ENCODE measurements around the gene MEG3. TPM values are rescaled to one million over a fixed set of nuclear protein-coding genes. Genes with fewer than 3 reads are reported as not detected.

Gene MEG3
- total RNA-seq, 2 donors from 2014 or later: not detected

DNA sequence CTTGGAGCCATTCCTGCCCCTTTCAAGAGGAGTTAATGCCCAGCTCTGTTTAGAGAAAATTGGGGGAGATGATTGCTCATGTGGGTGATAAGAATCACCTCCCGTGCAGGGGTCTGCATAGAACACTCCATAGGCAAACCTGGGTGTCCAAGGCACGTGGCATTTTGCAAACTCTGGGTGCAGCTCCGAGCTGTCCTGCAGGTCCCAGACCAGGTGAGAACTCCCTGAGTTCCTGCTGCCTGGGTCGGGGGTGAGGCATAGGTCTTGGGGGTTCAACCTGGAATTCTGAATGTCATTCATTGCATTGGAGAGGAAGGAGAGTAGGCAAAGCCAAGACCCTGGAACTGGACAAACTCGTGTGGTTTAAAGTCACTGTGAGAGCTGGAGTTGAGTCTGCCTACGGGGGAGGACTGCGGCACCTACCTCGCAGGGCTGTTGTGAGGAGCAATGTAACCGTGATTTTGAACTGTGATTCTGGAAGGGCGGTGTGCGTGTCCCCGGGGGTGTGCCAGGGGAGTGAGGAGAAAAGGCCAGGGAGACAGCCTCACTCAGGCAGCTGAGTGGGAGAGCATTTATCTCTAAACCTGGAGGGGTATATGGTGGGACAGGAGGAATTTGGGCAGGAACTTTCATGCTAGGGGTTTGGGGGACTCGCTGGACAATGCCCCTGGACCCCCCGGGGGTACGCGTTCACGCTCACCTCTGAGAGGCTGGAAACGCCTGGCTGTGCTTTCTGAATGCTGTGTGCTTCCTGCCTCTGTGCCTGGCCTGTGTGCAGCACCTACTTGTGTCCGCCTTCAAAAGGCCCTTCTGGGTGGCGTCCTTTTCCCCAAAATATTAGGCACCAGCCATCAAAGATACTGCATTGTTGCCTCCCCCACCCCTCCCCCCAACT is 30.4 kb downstream of the MEG3 start:
- DNase-seq (no peak), ATAC-seq (replicated peaks in 1 of 2) (no peak)
- no peak overlapping the region for H3K4me3 Mint-ChIP-seq
- H3K9me3 Mint-ChIP-seq: no peaks in the 10 kb centered on the region
- H3K27me3 Mint-ChIP-seq (ENCODE audit: low read depth): no peaks in the 10 kb centered on the region
- no peaks in the 10 kb centered on the region for H3K4me1 Mint-ChIP-seq (ENCODE audit: low read depth)
- no peaks in the 10 kb centered on the region for H3K36me3 Mint-ChIP-seq (ENCODE audit: insufficient read depth in 2 of 2)
- no peak overlapping the region for H3K27ac Mint-ChIP-seq

GRCh38 chr14:100857233-100857922 is 31.5 kb downstream of the MEG3 start:
- H3K4me3 Mint-ChIP-seq: no peak overlapping the region
- no peak overlapping the region for H3K27ac Mint-ChIP-seq
- peaks cover 5% of the 10 kb centered on the region for H3K27me3 Mint-ChIP-seq (ENCODE audit: low read depth)
- H3K36me3 Mint-ChIP-seq (ENCODE audit: insufficient read depth in 2 of 2): no peaks in the 10 kb centered on the region
- DNase-seq (no peak), ATAC-seq (replicated peaks in 1 of 2) (no peak)
- no peaks in the 10 kb centered on the region for H3K9me3 Mint-ChIP-seq
- H3K4me1 Mint-ChIP-seq (ENCODE audit: low read depth): no peaks in the 10 kb centered on the region

DNA sequence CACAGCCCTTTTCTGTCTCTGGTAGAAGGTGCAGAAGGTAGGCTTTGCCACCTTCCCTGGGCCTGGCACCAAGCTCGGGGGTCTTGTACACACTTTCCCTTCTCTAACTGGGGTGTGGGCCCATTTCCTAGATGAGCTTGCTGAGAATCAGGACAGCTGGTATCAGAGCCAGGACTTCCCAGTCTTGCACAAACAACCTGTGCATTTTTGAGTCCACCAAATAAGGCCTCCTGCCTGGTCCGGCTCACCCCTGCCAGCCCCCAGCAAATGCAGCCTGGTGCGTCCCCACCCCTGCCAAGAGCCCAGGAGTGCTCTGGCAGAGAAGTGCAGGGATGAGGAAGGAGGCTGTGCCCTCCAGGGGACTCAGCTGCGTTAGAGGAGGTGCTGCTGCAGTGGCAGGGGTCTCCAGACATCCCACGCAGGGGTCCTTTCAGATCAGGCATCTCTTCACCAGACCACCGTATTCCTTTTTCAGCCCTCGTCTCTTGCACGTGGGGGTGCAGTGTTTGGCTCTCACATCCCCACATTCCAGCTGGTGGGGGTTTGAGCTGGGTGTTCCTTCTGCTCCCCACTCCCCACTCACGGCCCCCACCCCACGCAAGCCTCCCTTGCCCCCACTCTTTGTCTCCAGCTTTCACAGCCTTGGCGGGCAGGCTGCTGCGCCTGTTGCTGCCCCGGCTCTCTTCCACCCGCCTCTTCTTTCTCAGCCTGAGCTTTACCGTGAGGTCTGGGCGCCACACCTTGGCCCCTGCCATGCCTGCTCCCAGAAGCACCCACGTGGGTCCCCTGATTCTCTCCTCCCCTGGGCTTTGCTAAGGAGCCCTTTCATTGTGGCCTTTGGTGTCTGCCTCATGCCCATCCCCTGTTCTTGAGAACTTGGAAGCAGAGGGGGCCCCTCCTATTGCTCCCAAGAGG is 32.3 kb downstream of the MEG3 start:
- ATAC-seq (replicated peaks in 1 of 2) (no peak), DNase-seq (no peak)
- Mint-ChIP-seq H3K4me3 (no peak overlapping the region), H3K27ac (no peak overlapping the region), H3K4me1 (ENCODE audit: low read depth) (no peaks in the 10 kb centered on the region), H3K27me3 (ENCODE audit: low read depth) (peaks cover 5% of the 10 kb centered on the region), H3K36me3 (ENCODE audit: insufficient read depth in 2 of 2) (no peaks in the 10 kb centered on the region), H3K9me3 (no peaks in the 10 kb centered on the region)

DNA sequence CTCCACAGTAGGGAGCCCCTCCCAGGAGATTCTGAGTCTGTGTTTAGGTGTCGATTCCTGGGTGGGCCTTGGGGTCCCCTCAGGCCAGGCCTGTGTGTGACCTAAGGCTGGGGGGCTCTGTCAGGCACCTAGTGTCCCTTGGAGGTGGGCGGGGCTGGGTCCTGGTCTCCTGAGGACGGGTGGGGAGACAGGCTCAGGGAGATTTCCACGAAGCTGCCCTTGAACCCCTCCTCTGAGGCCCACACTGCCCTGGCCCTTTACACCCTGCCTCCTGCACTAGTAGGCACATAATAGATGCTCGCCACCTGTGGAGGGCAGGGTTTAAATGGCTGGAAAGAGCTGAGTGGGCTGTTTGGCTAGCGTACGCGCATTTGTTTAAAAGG is 32.9 kb downstream of the MEG3 start:
- no peak for DNase-seq
- Mint-ChIP-seq H3K4me1 (ENCODE audit: low read depth) (no peaks in the 10 kb centered on the region), H3K9me3 (no peaks in the 10 kb centered on the region)

DNA sequence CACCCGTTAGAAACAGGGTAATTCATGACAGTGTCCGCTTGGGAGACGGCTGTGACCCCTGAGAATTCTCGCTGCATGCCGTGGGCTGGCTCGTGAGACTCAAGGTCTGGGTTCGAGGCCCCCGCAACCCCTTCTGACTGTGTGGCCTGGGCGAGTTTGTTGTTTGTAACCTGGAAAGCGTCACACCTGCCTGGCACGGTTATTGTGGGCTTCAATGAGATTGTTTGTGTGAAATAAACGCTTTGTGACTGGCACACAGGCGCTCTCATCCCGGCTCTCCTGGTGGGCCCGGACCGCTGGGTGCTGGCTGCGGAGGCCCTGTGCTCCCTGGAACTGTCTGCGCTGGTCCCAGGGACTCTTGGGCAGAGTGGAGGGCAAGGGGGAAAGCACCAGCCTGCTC is 33.9 kb downstream of the MEG3 start:
- Mint-ChIP-seq H3K4me3 (no peak overlapping the region), H3K9me3 (no peaks in the 10 kb centered on the region), H3K36me3 (ENCODE audit: insufficient read depth in 2 of 2) (no peaks in the 10 kb centered on the region), H3K4me1 (ENCODE audit: low read depth) (no peaks in the 10 kb centered on the region), H3K27ac (no peak overlapping the region), H3K27me3 (ENCODE audit: low read depth) (peaks cover 5% of the 10 kb centered on the region)
- DNase-seq (no peak), ATAC-seq (replicated peaks in 1 of 2) (no peak)

More for the DNA sequence above, 32.9 kb downstream of the MEG3 start:
- peaks cover 5% of the 10 kb centered on the region for H3K27me3 Mint-ChIP-seq (ENCODE audit: low read depth)
- H3K27ac Mint-ChIP-seq: no peak overlapping the region
- no peak for ATAC-seq (replicated peaks in 1 of 2)
- H3K4me3 Mint-ChIP-seq: no peak overlapping the region
- H3K36me3 Mint-ChIP-seq (ENCODE audit: insufficient read depth in 2 of 2): no peaks in the 10 kb centered on the region

DNA sequence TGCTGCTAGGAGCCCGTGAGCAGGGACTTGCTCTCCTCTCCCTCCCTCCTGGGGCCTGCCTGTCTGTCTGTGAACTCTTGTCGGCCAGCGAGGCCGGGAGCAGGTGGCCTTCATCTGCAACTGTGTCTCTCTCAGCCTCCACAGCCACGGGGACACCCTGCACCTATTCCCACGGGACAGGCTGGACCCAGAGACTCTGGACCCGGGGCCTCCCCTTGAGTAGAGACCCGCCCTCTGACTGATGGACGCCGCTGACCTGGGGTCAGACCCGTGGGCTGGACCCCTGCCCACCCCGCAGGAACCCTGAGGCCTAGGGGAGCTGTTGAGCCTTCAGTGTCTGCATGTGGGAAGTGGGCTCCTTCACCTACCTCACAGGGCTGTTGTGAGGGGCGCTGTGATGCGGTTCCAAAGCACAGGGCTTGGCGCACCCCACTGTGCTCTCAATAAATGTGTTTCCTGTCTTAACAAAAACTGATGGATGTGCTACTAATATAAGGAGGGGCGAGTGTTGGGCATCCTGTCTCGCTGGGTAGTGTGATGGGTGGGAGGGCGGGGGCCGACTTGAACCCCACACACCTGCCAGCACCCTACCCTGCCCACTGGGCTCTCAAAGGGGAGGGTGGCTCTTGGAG is 34.8 kb downstream of the MEG3 start:
- ATAC-seq (replicated peaks in 1 of 2) (no peak), DNase-seq (no peak)
- Mint-ChIP-seq H3K9me3 (no peaks in the 10 kb centered on the region), H3K27ac (no peak overlapping the region), H3K36me3 (ENCODE audit: insufficient read depth in 2 of 2) (no peaks in the 10 kb centered on the region), H3K4me3 (no peak overlapping the region), H3K4me1 (ENCODE audit: low read depth) (no peaks in the 10 kb centered on the region), H3K27me3 (ENCODE audit: low read depth) (peaks cover 5% of the 10 kb centered on the region)

- Mint-ChIP-seq H3K4me1 (ENCODE audit: low read depth) (no peaks in the 10 kb centered on the region), H3K36me3 (ENCODE audit: insufficient read depth in 2 of 2) (no peaks in the 10 kb centered on the region), H3K9me3 (no peaks in the 10 kb centered on the region), H3K4me3 (no peak overlapping the region), H3K27ac (no peak overlapping the region), H3K27me3 (ENCODE audit: low read depth) (peaks cover 5% of the 10 kb centered on the region)
- ATAC-seq (replicated peaks in 1 of 2) (no peak), DNase-seq (no peak)
These were observed 35.4 kb downstream of the MEG3 start for GRCh38 chr14:100861188-100861936.

- Mint-ChIP-seq H3K27ac (no peak overlapping the region), H3K27me3 (ENCODE audit: low read depth) (peaks cover 5% of the 10 kb centered on the region), H3K9me3 (no peaks in the 10 kb centered on the region), H3K4me3 (no peak overlapping the region), H3K36me3 (ENCODE audit: insufficient read depth in 2 of 2) (no peaks in the 10 kb centered on the region), H3K4me1 (ENCODE audit: low read depth) (no peaks in the 10 kb centered on the region)
- ATAC-seq (replicated peaks in 1 of 2): no peak
- DNase-seq: no peak
These were observed 36.0 kb downstream of the MEG3 start for GRCh38 chr14:100861937-100862247.

DNA sequence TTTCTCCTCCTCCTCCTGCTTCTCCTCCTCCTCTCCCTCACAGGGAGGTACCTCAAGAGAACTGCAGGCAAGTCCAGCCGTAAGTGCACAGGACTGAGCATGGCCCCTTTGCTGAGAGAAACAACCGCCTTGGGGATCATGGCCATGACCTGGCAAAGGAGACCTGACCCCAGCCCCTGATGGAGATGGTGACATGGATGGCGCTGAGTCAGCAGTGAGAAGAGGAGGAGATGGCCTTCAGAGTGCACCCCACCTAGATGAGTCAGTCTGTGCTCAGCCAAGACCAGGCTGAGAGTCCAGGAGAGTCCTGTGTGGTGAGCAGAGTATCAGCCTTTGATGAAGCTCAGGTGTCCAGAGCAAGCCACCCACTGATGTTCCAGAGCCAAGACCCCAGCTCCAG is 36.4 kb downstream of the MEG3 start:
- peaks cover 5% of the 10 kb centered on the region for H3K27me3 Mint-ChIP-seq (ENCODE audit: low read depth)
- DNase-seq (no peak), ATAC-seq (replicated peaks in 1 of 2) (no peak)
- H3K9me3 Mint-ChIP-seq: no peaks in the 10 kb centered on the region
- H3K36me3 Mint-ChIP-seq (ENCODE audit: insufficient read depth in 2 of 2): no peaks in the 10 kb centered on the region
- no peaks in the 10 kb centered on the region for H3K4me1 Mint-ChIP-seq (ENCODE audit: low read depth)
- no peak overlapping the region for H3K27ac Mint-ChIP-seq
- no peak overlapping the region for H3K4me3 Mint-ChIP-seq

DNA sequence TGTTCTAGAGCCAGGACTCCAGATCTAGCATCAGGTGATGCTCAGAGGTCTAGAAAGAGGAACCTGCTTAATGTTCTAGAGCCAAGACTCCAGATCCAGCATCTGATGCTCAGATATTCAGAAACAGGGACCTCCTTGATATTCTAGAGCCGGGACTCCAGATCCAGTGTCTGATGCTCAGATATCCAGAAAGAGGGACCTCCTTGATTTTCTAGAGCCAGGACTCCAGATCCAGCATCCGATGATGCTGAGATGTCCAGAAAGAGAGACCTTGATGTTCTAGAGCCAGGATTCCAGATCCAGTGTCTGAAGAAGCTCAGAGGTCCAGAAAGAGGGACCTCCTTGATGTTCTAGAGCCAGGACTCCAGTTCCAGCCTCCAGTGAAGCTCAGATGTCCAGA is 36.9 kb downstream of the MEG3 start:
- no peak for ATAC-seq (replicated peaks in 1 of 2)
- DNase-seq: no peak
- H3K27me3 Mint-ChIP-seq (ENCODE audit: low read depth): peaks cover 5% of the 10 kb centered on the region
- no peak overlapping the region for H3K27ac Mint-ChIP-seq
- H3K4me1 Mint-ChIP-seq (ENCODE audit: low read depth): no peaks in the 10 kb centered on the region
- no peaks in the 10 kb centered on the region for H3K36me3 Mint-ChIP-seq (ENCODE audit: insufficient read depth in 2 of 2)
- H3K9me3 Mint-ChIP-seq: no peaks in the 10 kb centered on the region
- no peak overlapping the region for H3K4me3 Mint-ChIP-seq

GRCh38 chr14:100864206-100864605 is 38.3 kb downstream of the MEG3 start:
- H3K4me1 Mint-ChIP-seq (ENCODE audit: low read depth): no peaks in the 10 kb centered on the region
- no peak overlapping the region for H3K27ac Mint-ChIP-seq
- H3K9me3 Mint-ChIP-seq: no peaks in the 10 kb centered on the region
- ATAC-seq (replicated peaks in 1 of 2) (no peak), DNase-seq (no peak)
- no peaks in the 10 kb centered on the region for H3K36me3 Mint-ChIP-seq (ENCODE audit: insufficient read depth in 2 of 2)
- no peak overlapping the region for H3K4me3 Mint-ChIP-seq
- peaks cover 5% of the 10 kb centered on the region for H3K27me3 Mint-ChIP-seq (ENCODE audit: low read depth)

DNA sequence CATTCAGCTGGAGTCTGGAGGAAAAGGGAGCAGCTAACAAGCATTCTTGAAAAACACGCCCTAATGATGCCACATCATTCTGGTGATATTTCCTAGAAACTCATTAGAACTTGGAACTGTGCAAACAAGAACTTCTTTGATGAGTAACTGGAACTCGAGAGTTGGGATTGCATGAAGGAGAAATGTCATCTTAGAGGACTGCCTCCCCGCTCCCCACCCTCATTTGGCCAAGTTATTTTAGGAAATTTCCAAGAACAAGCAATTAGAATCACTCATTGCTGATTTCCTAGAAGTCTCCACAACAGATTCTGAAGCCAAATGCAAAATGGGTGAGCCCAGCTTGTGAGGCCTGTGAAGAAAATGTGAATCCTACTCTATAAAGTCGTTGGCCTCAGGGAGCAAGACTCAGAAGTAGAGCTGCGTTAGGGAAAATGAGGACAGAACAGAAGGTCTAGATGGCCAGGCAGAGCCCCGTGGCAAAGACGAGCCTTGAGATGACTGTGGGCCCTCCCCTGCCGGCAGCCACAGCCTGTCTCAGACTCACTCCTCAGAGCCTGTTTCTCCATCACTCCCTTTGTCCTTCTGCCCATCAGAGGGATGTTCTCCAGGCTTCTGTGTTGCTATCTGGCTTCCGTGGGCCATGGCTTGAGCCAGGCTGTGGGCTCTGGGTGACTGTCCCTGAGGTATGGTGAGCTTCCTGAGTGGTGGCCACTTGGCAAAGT is 39.2 kb downstream of the MEG3 start:
- no peaks in the 10 kb centered on the region for H3K36me3 Mint-ChIP-seq (ENCODE audit: insufficient read depth in 2 of 2)
- DNase-seq: no peak
- no peak overlapping the region for H3K4me3 Mint-ChIP-seq
- H3K27me3 Mint-ChIP-seq (ENCODE audit: low read depth): peaks cover 5% of the 10 kb centered on the region
- H3K4me1 Mint-ChIP-seq (ENCODE audit: low read depth): no peaks in the 10 kb centered on the region
- no peak overlapping the region for H3K27ac Mint-ChIP-seq
- no peaks in the 10 kb centered on the region for H3K9me3 Mint-ChIP-seq
- no peak for ATAC-seq (replicated peaks in 1 of 2)
